ENCODE data around the gene DEFB119. TPM values are rescaled to one million over a fixed set of nuclear protein-coding genes. Genes with fewer than 3 reads are reported as not detected.

DEFB119 gene
- total RNA-seq, 1 experiment from 2014 or later, result not detected

- no TSS peak for BruUV-seq (replicated peaks)
- POLR2A ChIA-PET (ENCODE audit: low non-redundant PET), result no interaction called here
These were observed 24.0 kb upstream of the DEFB119 start for GRCh38 chr20:31414381-31414780.

GRCh38 chr20:31410011-31410410 is 19.6 kb upstream of the DEFB119 start:
- Histone ChIP-seq H3K4me1 (ENCODE audit: insufficient read depth, low read length, poor library complexity, severe bottlenecking) (no peaks in the 10 kb centered on the region), H3K36me3 (ENCODE audit: insufficient read depth, low read length, poor library complexity, severe bottlenecking) (no peaks in the 10 kb centered on the region), H3K27ac (ENCODE audit: low read depth, low read length, poor library complexity, severe bottlenecking) (no peak overlapping the region), H3K4me3 (ENCODE audit: low read depth, low read length, poor library complexity, severe bottlenecking) (no peak overlapping the region), H3K27me3 (replicated peaks; ENCODE audit: insufficient read depth, low read depth, low read length, poor library complexity) (peaks cover 26% of the 10 kb centered on the region), H3K9me3 (ENCODE audit: low read depth, low read length, poor library complexity, severe bottlenecking) (no peaks in the 10 kb centered on the region)
- no peak for DNase-seq (ENCODE audit: low spot score)
- intact Hi-C loops (cut with micrococcal nuclease; ENCODE audit: unreplicated experiment), result no loop called here
- TF ChIP-seq CTCF (conservative IDR thresholded peaks at IDR 0.05; ENCODE audit: low read depth, low read length) (no peak), EZH2 (IDR thresholded peaks at IDR 0.05; ENCODE audit: borderline replicate concordance, low read depth, low read length, poor library complexity, severe bottlenecking) (no peak)
- ChIA-PET POLR2A (ENCODE audit: low non-redundant PET) (no interaction called here), CTCF (no interaction called here)
- no TSS peak for BruUV-seq (replicated peaks)

More at GRCh38 chr20:31414381-31414780, 24.0 kb upstream of the DEFB119 start:
- Histone ChIP-seq H3K4me3 (ENCODE audit: low read depth, low read length, poor library complexity, severe bottlenecking) (no peak overlapping the region), H3K4me1 (ENCODE audit: insufficient read depth, low read length, poor library complexity, severe bottlenecking) (no peaks in the 10 kb centered on the region), H3K36me3 (ENCODE audit: insufficient read depth, low read length, poor library complexity, severe bottlenecking) (no peaks in the 10 kb centered on the region), H3K27ac (ENCODE audit: low read depth, low read length, poor library complexity, severe bottlenecking) (no peak overlapping the region), H3K9me3 (ENCODE audit: low read depth, low read length, poor library complexity, severe bottlenecking) (no peaks in the 10 kb centered on the region), H3K27me3 (replicated peaks; ENCODE audit: insufficient read depth, low read depth, low read length, poor library complexity) (peaks cover 6% of the 10 kb centered on the region)
- no peak for DNase-seq (ENCODE audit: low spot score)
- CTCF ChIA-PET, result interaction anchor here (1.4 kb wide), 1 partner anchor 89 kb away, joined by 3 read pairs; no protein-coding TSS in a partner anchor
- intact Hi-C loops (cut with micrococcal nuclease; ENCODE audit: unreplicated experiment), result no loop called here
- no peak for TF ChIP-seq EZH2 (IDR thresholded peaks at IDR 0.05; ENCODE audit: borderline replicate concordance, low read depth, low read length, poor library complexity, severe bottlenecking)
- TF ChIP-seq CTCF (conservative IDR thresholded peaks at IDR 0.05; ENCODE audit: low read depth, low read length), result no peak

- BruUV-seq (replicated peaks), result no TSS peak
- ChIA-PET POLR2A (ENCODE audit: low non-redundant PET) (no interaction called here), CTCF (no interaction called here)
- intact Hi-C loops (cut with micrococcal nuclease; ENCODE audit: unreplicated experiment), result no loop called here
- Histone ChIP-seq H3K27me3 (replicated peaks; ENCODE audit: insufficient read depth, low read depth, low read length, poor library complexity) (peaks cover 36% of the 10 kb centered on the region), H3K4me3 (ENCODE audit: low read depth, low read length, poor library complexity, severe bottlenecking) (no peak within 1 kb of the TSS), H3K9me3 (ENCODE audit: low read depth, low read length, poor library complexity, severe bottlenecking) (no peaks in the 10 kb centered on the region), H3K36me3 (ENCODE audit: insufficient read depth, low read length, poor library complexity, severe bottlenecking) (no peaks in the 10 kb centered on the region), H3K27ac (ENCODE audit: low read depth, low read length, poor library complexity, severe bottlenecking) (no peak within 1 kb of the TSS), H3K4me1 (ENCODE audit: insufficient read depth, low read length, poor library complexity, severe bottlenecking) (no peaks in the 10 kb centered on the region)
- TF ChIP-seq EZH2 (IDR thresholded peaks at IDR 0.05; ENCODE audit: borderline replicate concordance, low read depth, low read length, poor library complexity, severe bottlenecking), result no peak
- no peak for TF ChIP-seq CTCF (conservative IDR thresholded peaks at IDR 0.05; ENCODE audit: low read depth, low read length)
- no peak for DNase-seq (ENCODE audit: low spot score)
These were observed 15.7 kb upstream of the DEFB119 start, which contains the start of gene DEFB121 for GRCh38 chr20:31406115-31406514. DEFB121 (minus strand) TSS chr20:31406215; CDS start chr20:31406152, 63 bp downstream.
